Measurements from ENCODE around the gene HNRNPAB. TPM values are rescaled to one million over a fixed set of nuclear protein-coding genes. Genes with fewer than 3 reads are reported as not detected.

The HNRNPAB gene
- total and polyA plus RNA-seq, 3 donors from 2014 or later, result 63.1 to 71.0 (median 66.2) TPM

GRCh38 chr5:178198706-178199105 lies 5.6 kb upstream of the HNRNPAB start:
- Histone ChIP-seq H3K4me3 (no peak overlapping the region), H3K4me1 (no peaks in the 10 kb centered on the region), H3K9me3 (no peaks in the 10 kb centered on the region), H3K27ac (no peak overlapping the region), H3K27me3 (no peaks in the 10 kb centered on the region), H3K36me3 (ENCODE audit: low read depth, missing control alignments) (no peaks in the 10 kb centered on the region)
- no peak for TF ChIP-seq CTCF (IDR thresholded peaks at IDR 0.05)
- no peak for TF ChIP-seq POLR2A (IDR thresholded peaks at IDR 0.05)
- DNase-seq, result no peak
- intact Hi-C loops (cut with DNase I; ENCODE audit: low total_unique reads), result no loop called here
- WGBS, 2 donors, result 86 to 95% methylated on average over 9 to 11 of the region's 11 CpGs

- WGBS, 2 donors, result 74 to 80% methylated on average over 12 of the region's 12 CpGs
- no peak overlapping the region for H3K4me3 ChIP-seq
- H3K4me1 ChIP-seq, result no peaks in the 10 kb centered on the region
- H3K27me3 ChIP-seq, result no peaks in the 10 kb centered on the region
- intact Hi-C loops (cut with DNase I; ENCODE audit: low total_unique reads), result no loop called here
- H3K27ac ChIP-seq, result no peak overlapping the region
- no peaks in the 10 kb centered on the region for H3K36me3 ChIP-seq (ENCODE audit: low read depth, missing control alignments)
- DNase-seq, result no peak
- TF ChIP-seq POLR2A (IDR thresholded peaks at IDR 0.05) (no peak), CTCF (IDR thresholded peaks at IDR 0.05) (no peak)
- no peaks in the 10 kb centered on the region for H3K9me3 ChIP-seq
These were observed 4.5 kb upstream of the HNRNPAB start for GRCh38 chr5:178199581-178200434.

GRCh38 chr5:178201221-178201926 lies 3.0 kb upstream of the HNRNPAB start:
- no peak overlapping the region for H3K27ac ChIP-seq
- no peak for DNase-seq
- H3K4me3 ChIP-seq, result no peak overlapping the region
- no peaks in the 10 kb centered on the region for H3K27me3 ChIP-seq
- no peak for TF ChIP-seq POLR2A (IDR thresholded peaks at IDR 0.05)
- TF ChIP-seq CTCF (IDR thresholded peaks at IDR 0.05), result no peak
- no peaks in the 10 kb centered on the region for H3K36me3 ChIP-seq (ENCODE audit: low read depth, missing control alignments)
- WGBS, 2 donors, result 81 to 91% methylated on average over 14 of the region's 14 CpGs
- intact Hi-C loops (cut with DNase I; ENCODE audit: low total_unique reads), result no loop called here
- H3K9me3 ChIP-seq, result no peaks in the 10 kb centered on the region
- peaks cover 10% of the 10 kb centered on the region for H3K4me1 ChIP-seq

GRCh38 chr5:178201927-178202235 lies 2.5 kb upstream of the HNRNPAB start:
- DNase-seq, result no peak
- Histone ChIP-seq H3K36me3 (ENCODE audit: low read depth, missing control alignments) (no peaks in the 10 kb centered on the region), H3K27me3 (no peaks in the 10 kb centered on the region), H3K27ac (no peak overlapping the region), H3K9me3 (no peaks in the 10 kb centered on the region), H3K4me3 (no peak overlapping the region), H3K4me1 (peaks cover 15% of the 10 kb centered on the region)
- WGBS, 2 donors, result 50 to 63% methylated on average over 1 to 2 of the region's 2 CpGs
- intact Hi-C loops (cut with DNase I; ENCODE audit: low total_unique reads), result no loop called here
- TF ChIP-seq POLR2A (IDR thresholded peaks at IDR 0.05), result no peak
- TF ChIP-seq CTCF (IDR thresholded peaks at IDR 0.05), result no peak

All from testis (tissue), 3 donors.